Measurements from ENCODE around the gene SHE.

DNA sequence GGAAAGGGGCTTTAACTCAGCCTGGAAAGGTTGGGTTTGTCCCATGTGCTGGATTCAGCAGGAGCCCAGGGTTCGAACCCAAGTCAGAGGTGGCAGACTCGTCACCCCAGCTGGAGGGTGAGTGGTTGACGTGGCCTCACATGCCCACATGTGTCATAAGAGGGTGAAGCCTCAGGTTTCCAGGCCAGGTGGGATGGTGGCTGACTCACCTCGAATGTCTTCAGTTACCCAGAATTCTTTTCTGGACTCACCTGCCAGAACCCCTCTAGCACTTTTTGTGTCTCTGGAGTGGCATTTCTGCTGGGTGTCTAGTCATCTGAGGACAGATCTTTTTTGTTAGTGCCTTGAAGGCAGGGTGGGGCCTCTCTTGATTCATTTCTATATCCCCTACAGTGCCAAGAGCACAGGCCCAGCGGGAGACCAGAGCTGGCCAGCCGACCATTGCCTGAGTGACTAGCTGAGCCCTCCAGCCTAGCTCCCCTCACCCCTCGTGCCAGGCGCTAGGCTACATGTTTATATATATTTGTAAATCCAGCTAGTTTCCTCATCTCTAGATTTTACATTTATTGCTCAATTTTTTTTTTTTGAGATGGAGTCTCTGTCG is 68.9 kb downstream of the SHE start:
- TF ChIP-seq, protein P1, sequence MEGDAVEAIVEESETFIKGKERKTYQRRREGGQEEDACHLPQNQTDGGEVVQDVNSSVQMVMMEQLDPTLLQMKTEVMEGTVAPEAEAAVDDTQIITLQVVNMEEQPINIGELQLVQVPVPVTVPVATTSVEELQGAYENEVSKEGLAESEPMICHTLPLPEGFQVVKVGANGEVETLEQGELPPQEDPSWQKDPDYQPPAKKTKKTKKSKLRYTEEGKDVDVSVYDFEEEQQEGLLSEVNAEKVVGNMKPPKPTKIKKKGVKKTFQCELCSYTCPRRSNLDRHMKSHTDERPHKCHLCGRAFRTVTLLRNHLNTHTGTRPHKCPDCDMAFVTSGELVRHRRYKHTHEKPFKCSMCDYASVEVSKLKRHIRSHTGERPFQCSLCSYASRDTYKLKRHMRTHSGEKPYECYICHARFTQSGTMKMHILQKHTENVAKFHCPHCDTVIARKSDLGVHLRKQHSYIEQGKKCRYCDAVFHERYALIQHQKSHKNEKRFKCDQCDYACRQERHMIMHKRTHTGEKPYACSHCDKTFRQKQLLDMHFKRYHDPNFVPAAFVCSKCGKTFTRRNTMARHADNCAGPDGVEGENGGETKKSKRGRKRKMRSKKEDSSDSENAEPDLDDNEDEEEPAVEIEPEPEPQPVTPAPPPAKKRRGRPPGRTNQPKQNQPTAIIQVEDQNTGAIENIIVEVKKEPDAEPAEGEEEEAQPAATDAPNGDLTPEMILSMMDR (conservative IDR thresholded peaks at IDR 0.05; ENCODE audit: low read length), result no peak
- no peak for TF ChIP-seq EZH2phosphoT487 (IDR thresholded peaks at IDR 0.05; ENCODE audit: borderline replicate concordance)

Measured in Loucy (cell line).